Activated CD8-positive, alpha-beta T cell treated with anti-CD3 and anti-CD28 coated beads, Interleukin-2, amount 10 ng/mL, durations not matched to agents 7 days and 5 days (primary cell): Measurements from ENCODE around the gene CNDP1. TPM values are rescaled to one million over a fixed set of nuclear protein-coding genes. Genes with fewer than 3 reads are reported as not detected.
"Not testable (repeated sequence)": the region's sequence is repeated elsewhere in the genome, so short reads cannot be mapped to it uniquely, and the experiment has no call there.

Experiments
- ATAC-seq: fragments of 150-1000 bp; cut with Tn5 transposase; one replicate; pipeline ENCODE4 v1.10.0; 2021; ENCODE audit warnings: moderate library complexity
- CTCF ChIA-PET: fragments of 350-600 bp; sonication (Branson Sonifier 250); formaldehyde crosslinking; loops from one replicate; lab custom pipeline; 2021; ENCODE audit warnings: antibody characterized with exemption; lab: Charles Lee
- POLR2A ChIA-PET: fragments of 350-600 bp; sonication (Branson Sonifier 250); formaldehyde crosslinking; loops from one replicate; lab custom pipeline; 2021; ENCODE audit warnings: antibody characterized with exemption; lab: Charles Lee
- DNase-seq: peaks from one replicate; pipeline ENCODE4 v3.0.0-alpha.2; 2020
- H3K27ac Mint-ChIP-seq: one replicate; pipeline ENCODE4 v1.8.0; 2021; ENCODE audit warnings: mild to moderate bottlenecking, mixed read lengths
- H3K27me3 Mint-ChIP-seq: one replicate; pipeline ENCODE4 v1.8.0; 2021; ENCODE audit warnings: low read depth, mixed read lengths
- H3K36me3 Mint-ChIP-seq: one replicate; pipeline ENCODE4 v1.8.0; 2021; ENCODE audit warnings: low read depth, mixed read lengths
- H3K4me1 Mint-ChIP-seq: one replicate; pipeline ENCODE4 v1.8.0; 2021; ENCODE audit warnings: low read depth, mixed read lengths
- H3K4me3 Mint-ChIP-seq: one replicate; pipeline ENCODE4 v1.8.0; 2021; ENCODE audit warnings: mild to moderate bottlenecking, mixed read lengths
- H3K9me3 Mint-ChIP-seq: one replicate; pipeline ENCODE4 v1.8.0; 2022; ENCODE audit warnings: mixed read lengths; ENCODE audit not compliant: insufficient read depth
- total RNA-seq, 2 experiments: library from RNA; stranded (reverse); gene quantifications; one replicate each; pipeline ENCODE4 v1.2.3, GENCODE V29; 2021

CNDP1 gene
- total RNA-seq, 2 experiments from 2014 or later, result not detected

- Mint-ChIP-seq H3K36me3 (no peaks in the 10 kb centered on the region), H3K9me3 (peaks cover 16% of the 10 kb centered on the region), H3K27me3 (peaks cover 4% of the 10 kb centered on the region), H3K4me3 (no peak overlapping the region), H3K4me1 (peaks cover 5% of the 10 kb centered on the region), H3K27ac (no peak overlapping the region)
- CTCF ChIA-PET, result interaction anchor here (0.6 to 3.4 kb wide), 40 partner anchors 8 to 469 kb away, joined by 3 to 30 read pairs (median 4); partner anchors contain the start of gene CNDP2
- ATAC-seq, result peak; percentile 98
- POLR2A ChIA-PET, result no interaction called here
- peak; percentile 87 for DNase-seq
Observed at GRCh38 chr18:74551936-74552555, 17.7 kb downstream of the CNDP1 start.

DNA sequence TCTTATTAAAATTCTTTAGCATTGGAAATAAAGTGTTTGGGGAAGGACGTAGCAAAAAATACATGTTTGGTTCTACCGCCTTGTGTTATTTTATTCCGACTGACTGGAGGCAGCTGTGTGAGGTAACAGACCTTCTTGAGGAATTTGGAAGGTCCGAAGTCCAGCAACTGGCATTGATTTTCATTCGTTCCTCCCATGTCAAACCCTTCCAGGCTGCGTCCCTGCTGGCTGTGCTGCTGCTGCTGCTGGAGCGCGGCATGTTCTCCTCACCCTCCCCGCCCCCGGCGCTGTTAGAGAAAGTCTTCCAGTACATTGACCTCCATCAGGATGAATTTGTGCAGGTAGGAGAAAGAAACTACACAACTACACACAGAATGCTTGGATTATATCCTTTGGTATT, 21.8 kb downstream of the CNDP1 start:
- no peaks in the 10 kb centered on the region for H3K36me3 Mint-ChIP-seq
- CTCF ChIA-PET, result interaction anchor here (0.9 kb wide), 1 partner anchor 214 kb away, joined by 3 read pairs; no protein-coding TSS in a partner anchor
- ATAC-seq (no peak), DNase-seq (no peak)
- H3K27ac Mint-ChIP-seq, result no peak overlapping the region
- no peaks in the 10 kb centered on the region for H3K4me1 Mint-ChIP-seq
- POLR2A ChIA-PET, result no interaction called here
- H3K27me3 Mint-ChIP-seq, result peaks cover 4% of the 10 kb centered on the region
- no peaks in the 10 kb centered on the region for H3K9me3 Mint-ChIP-seq
- no peak overlapping the region for H3K4me3 Mint-ChIP-seq

GRCh38 chr18:74558096-74558495, 23.8 kb downstream of the CNDP1 start:
- no peaks in the 10 kb centered on the region for H3K4me1 Mint-ChIP-seq
- H3K27me3 Mint-ChIP-seq, result peaks cover 2% of the 10 kb centered on the region
- H3K4me3 Mint-ChIP-seq, result no peak overlapping the region
- ChIA-PET POLR2A (no interaction called here), CTCF (interaction anchor here (1.1 kb wide), 1 partner anchor 216 kb away, joined by 3 read pairs; no protein-coding TSS in a partner anchor)
- no peaks in the 10 kb centered on the region for H3K9me3 Mint-ChIP-seq
- ATAC-seq (no peak), DNase-seq (no peak)
- no peak overlapping the region for H3K27ac Mint-ChIP-seq
- no peaks in the 10 kb centered on the region for H3K36me3 Mint-ChIP-seq

DNA sequence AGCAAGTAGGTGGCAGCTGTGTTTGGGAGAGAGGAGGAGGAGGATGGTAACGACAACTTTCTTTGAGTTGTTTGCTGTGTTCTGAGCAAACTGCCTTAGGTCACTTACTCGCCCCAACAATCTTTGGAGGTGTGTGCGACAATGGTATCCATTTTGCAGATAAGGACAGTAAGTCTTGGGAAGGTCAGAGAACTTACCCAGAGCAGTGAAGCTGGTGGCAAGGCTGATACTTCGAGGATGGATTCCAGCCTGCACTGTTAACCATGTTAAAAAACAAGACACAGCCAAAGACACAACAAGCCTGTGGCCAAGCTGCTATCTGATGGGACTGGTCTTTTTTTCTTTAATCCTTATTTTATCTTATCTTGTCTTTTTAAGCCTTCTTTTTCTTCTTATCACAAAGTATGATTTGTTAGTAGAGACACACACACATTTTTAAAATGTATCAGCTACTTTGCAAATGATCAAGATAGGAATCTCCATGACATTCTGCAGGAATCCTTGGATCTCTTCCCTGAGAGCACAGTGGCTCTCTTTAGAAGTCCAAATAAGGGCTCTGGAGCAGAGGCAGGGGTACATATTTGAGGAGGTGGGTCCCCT, 27.9 kb downstream of the CNDP1 start:
- Mint-ChIP-seq H3K27me3 (peaks cover 6% of the 10 kb centered on the region), H3K27ac (no peak overlapping the region), H3K4me3 (no peak overlapping the region), H3K9me3 (no peaks in the 10 kb centered on the region), H3K36me3 (no peaks in the 10 kb centered on the region), H3K4me1 (no peaks in the 10 kb centered on the region)
- POLR2A ChIA-PET, result no interaction called here
- ATAC-seq (no peak), DNase-seq (no peak)
- CTCF ChIA-PET, result interaction anchor here (1.1 kb wide), 1 partner anchor 10 kb away, joined by 5 read pairs; no protein-coding TSS in a partner anchor

GRCh38 chr18:74562775-74563174, 28.5 kb downstream of the CNDP1 start:
- Mint-ChIP-seq H3K27ac (no peak overlapping the region), H3K9me3 (no peaks in the 10 kb centered on the region), H3K4me3 (no peak overlapping the region), H3K27me3 (peaks cover 6% of the 10 kb centered on the region), H3K4me1 (no peaks in the 10 kb centered on the region), H3K36me3 (no peaks in the 10 kb centered on the region)
- no peak for DNase-seq
- CTCF ChIA-PET, result no interaction called here
- POLR2A ChIA-PET, result no interaction called here
- no peak for ATAC-seq

- no peak for DNase-seq
- no peaks in the 10 kb centered on the region for H3K4me1 Mint-ChIP-seq
- ATAC-seq, result no peak
- H3K36me3 Mint-ChIP-seq, result no peaks in the 10 kb centered on the region
- no peaks in the 10 kb centered on the region for H3K9me3 Mint-ChIP-seq
- POLR2A ChIA-PET, result no interaction called here
- H3K27ac Mint-ChIP-seq, result no peak overlapping the region
- peaks cover 9% of the 10 kb centered on the region for H3K27me3 Mint-ChIP-seq
- no peak overlapping the region for H3K4me3 Mint-ChIP-seq
- CTCF ChIA-PET, result interaction anchor here (2.0 kb wide), 1 partner anchor 12 kb away, joined by 13 read pairs; no protein-coding TSS in a partner anchor
Observed at GRCh38 chr18:74563999-74564398, 29.7 kb downstream of the CNDP1 start.

DNA sequence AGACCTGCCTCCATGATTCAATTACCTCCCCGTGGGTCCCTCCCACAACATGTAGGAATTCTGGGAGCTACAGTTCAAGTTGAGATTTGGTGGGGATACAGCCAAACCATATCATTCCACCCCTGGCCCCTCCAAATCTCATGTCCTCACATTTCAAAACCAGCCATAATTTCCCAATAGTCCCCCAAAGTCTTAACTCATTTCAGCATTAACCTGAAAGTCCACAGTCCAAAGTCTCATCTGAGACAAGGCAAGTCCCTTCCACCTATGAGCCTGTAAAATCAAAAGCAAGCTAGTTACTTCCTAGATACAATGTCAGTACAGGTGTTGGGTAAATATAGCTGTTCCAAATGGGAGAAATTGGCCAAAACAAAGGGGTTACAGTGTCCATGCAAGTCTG, 30.9 kb downstream of the CNDP1 start:
- H3K4me3 Mint-ChIP-seq, POLR2A ChIA-PET, H3K9me3 Mint-ChIP-seq, H3K36me3 Mint-ChIP-seq, H3K27me3 Mint-ChIP-seq, ATAC-seq, H3K4me1 Mint-ChIP-seq, H3K27ac Mint-ChIP-seq, DNase-seq: not testable (repeated sequence)
- CTCF ChIA-PET, result interaction anchor here (2.0 kb wide), 1 partner anchor 13 kb away, joined by 13 read pairs; no protein-coding TSS in a partner anchor

DNA sequence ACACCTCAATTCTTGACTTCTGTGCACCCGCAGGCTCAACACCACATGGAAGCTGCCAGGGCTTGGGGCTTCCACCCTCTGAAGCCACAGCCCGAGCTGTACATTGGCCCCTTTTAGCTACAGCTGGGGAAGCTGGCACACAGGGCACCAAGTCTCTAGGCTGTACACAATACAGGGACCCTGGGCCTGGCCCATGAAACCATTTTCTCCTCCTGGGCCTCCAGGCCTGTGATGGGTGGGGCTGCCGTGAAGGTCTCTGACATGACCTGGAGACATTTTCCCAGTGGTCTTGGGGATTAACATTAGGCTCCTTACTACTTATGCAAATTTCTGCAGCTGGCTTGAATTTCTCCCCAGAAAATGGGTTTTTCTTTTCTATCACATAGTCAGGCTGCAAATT, 31.7 kb downstream of the CNDP1 start:
- POLR2A ChIA-PET, CTCF ChIA-PET, DNase-seq, H3K36me3 Mint-ChIP-seq, H3K4me3 Mint-ChIP-seq, H3K4me1 Mint-ChIP-seq, H3K9me3 Mint-ChIP-seq, H3K27me3 Mint-ChIP-seq, ATAC-seq, H3K27ac Mint-ChIP-seq: not testable (repeated sequence)

- ChIA-PET POLR2A (no interaction called here), CTCF (no interaction called here)
- no peaks in the 10 kb centered on the region for H3K4me1 Mint-ChIP-seq
- DNase-seq, result no peak
- H3K9me3 Mint-ChIP-seq, result no peaks in the 10 kb centered on the region
- no peak overlapping the region for H3K4me3 Mint-ChIP-seq
- H3K36me3 Mint-ChIP-seq, result no peaks in the 10 kb centered on the region
- H3K27me3 Mint-ChIP-seq, result peaks cover 9% of the 10 kb centered on the region
- no peak overlapping the region for H3K27ac Mint-ChIP-seq
- no peak for ATAC-seq
Observed at GRCh38 chr18:74567822-74568221, 33.5 kb downstream of the CNDP1 start.

DNA sequence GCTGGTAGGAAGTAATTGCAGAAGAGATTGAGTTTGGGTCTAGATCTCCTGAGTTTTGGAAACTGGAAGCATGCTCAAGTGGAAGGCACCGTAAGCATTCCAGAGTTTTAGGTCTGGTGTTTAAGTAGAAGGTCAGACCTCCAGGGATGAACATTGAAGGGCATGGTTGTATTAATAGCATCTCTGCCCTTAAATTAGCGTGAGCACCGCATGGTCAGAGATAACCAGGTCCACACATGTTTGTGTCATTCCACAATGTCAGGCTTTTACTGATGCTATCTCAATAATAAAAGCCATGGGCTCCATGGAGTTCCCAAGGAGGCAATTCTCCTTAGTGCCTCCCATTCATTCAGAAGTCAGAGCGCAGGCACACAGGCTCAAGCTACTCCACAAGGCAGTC, 35.1 kb downstream of the CNDP1 start:
- H3K36me3 Mint-ChIP-seq, result no peaks in the 10 kb centered on the region
- CTCF ChIA-PET, result no interaction called here
- H3K4me3 Mint-ChIP-seq, result no peak overlapping the region

GRCh38 chr18:74570266-74570665, 36.0 kb downstream of the CNDP1 start:
- Mint-ChIP-seq H3K36me3 (no peaks in the 10 kb centered on the region), H3K9me3 (no peaks in the 10 kb centered on the region), H3K4me3 (no peak overlapping the region), H3K27ac (no peak overlapping the region), H3K4me1 (no peaks in the 10 kb centered on the region), H3K27me3 (peaks cover 6% of the 10 kb centered on the region)
- no peak for DNase-seq
- CTCF ChIA-PET, result interaction anchor here (1.4 kb wide), 1 partner anchor 18 kb away, joined by 4 read pairs; no protein-coding TSS in a partner anchor
- no peak for ATAC-seq
- POLR2A ChIA-PET, result no interaction called here

More for the DNA sequence above, 35.1 kb downstream of the CNDP1 start:
- ATAC-seq (no peak), DNase-seq (no peak)
- no peaks in the 10 kb centered on the region for H3K4me1 Mint-ChIP-seq
- no peaks in the 10 kb centered on the region for H3K9me3 Mint-ChIP-seq
- H3K27ac Mint-ChIP-seq, result no peak overlapping the region
- peaks cover 12% of the 10 kb centered on the region for H3K27me3 Mint-ChIP-seq
- POLR2A ChIA-PET, result no interaction called here
